HG03064 (cell line): ENCODE results near the gene SMIM44.
A peak's percentile ranks its signal among the peaks of the same experiment; 100 is the strongest.

Experiments
- ATAC-seq: cut with Tn5 transposase; IDR thresholded peaks from one replicate; pipeline ENCODE4 v1.9.1; 2021; ENCODE audit warnings: low read depth; ENCODE audit not compliant: unreplicated experiment

Gene SMIM44

DNA sequence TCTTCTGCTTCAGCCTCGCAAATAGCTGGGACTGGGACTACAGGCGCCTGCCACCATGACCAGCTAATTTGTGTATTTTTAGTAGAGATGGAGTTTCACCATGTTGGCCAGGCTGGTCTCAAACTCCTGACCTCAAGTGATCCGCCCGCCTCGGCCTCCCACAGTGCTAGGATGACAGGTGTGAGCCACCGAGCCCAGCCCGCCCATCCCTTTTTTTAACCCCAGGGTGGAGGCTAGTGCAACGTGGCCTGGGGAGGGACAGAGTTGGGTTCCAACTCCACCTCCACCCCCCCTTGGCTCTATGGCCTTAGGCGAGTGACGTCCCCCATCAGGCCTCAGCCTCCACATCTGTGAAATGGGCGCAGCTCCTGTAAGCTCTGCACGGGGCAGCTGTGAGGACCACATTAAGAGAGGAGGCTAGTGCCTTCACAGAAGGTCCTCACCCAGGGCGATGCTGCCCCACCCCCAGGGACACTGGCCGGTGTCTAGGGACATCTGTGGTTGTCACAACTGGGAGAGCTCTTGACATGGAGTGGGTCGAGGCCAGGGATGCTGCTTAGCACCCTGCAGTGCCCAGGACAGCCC lies 40.7 kb downstream of the SMIM44 start:
- ATAC-seq = no peak

GRCh38 chr19:3441986-3442329 lies 41.3 kb downstream of the SMIM44 start:
- ATAC-seq = no peak

DNA sequence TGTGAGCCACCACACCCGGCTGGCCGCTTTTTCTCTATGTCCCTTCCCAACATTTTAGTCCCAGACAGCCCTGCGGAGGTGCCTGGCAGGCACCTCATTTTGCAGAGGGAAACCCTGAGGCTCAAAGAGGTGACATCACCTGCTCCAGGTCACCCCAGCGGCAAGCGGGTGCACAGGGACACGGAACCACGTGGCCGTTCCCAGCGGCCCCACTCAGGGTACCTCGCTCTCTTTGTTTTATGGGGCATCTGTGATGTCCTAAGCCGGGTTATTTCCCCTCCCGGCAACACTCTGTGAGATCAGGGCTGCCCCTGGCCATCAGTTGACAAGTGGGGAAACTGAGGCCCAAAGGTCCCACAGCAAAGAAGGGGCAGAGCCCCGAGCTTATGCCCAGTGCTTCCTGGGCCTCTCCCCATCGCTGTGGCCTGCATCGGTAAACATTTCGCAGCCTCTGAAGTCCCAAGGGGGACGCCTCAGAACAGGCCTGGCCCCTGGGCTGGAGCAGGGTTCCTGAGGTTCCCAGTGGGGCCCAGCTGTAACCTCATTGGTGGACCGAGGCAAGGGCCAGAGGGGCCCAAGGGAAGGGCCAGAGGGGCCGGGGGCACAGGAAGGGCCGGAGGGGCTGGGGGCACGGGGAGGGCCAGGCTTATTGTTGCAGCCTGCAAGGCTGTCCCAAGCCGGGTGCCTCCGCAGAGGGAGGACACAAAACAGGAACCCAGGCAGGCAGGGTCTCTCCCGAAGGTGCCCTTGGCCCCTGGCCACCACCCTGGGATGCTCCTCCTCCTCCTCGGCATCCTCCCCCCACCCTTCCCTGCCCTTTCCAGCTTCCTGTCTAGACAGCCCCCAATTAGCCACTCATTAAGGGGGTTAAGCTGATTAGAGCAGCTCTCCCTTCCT lies 41.9 kb downstream of the SMIM44 start:
- no peak for ATAC-seq

DNA sequence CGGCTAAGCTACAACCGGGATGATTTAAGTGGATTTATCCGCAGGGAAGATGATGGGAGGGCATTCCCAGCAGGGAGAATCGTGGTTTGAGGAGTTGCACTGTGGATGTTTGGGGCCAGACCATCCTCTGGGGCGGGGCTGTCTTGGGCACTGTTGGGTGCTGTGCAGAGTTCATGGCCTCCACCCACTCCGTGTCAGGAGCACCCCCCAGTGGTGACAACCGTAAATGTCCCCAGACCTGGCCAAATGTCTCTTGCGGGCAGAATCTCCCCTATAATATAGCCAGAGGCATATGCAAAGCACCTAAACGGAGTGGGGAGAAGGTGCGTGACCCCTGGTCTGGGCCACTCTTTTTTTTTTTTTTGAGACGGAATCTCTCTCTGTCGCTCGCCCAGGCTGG lies 43.2 kb downstream of the SMIM44 start:
- no peak for ATAC-seq

DNA sequence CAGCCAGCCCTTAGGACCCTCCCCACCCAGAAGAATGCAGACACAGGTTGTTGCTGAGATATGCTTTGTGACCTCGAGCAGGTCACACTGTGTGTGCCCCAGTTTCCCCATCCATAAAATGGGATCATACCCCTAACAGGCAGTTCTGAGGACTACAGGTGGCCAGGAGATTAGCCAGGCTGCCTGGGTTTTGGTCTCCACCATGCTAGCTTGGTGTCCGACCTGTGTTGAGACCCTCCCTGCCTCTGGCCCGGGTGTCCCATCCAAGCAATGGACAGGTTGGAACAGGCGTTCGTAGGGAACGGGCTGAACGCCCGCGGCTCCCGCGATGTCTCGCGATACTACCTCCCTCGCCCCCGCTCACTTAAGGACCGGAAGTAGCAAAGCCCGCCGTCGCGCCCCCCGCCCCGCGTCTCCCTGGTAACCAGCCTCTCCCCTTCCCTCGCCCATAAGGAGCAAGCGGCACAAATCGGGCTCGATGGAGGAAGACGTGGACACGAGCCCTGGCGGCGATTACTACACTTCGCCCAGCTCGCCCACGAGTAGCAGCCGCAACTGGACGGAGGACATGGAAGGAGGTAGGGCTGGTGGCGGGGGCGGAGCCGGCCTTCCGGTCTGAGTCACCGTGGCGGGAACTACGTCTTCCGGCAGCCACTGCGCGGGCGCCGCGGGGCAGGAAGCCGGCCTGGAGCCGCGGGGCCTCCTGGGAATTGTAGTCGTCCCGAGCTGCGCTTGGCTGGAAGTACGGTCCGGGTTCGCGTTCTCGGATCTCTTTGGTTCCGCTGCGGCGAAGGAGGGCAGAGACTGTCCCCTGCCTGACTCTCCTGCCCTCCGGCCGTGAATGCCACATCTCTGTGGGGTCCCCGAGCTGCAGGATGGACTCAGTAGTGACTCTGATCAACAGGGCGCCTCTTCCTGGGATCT lies 48.3 kb downstream of the SMIM44 start:
- peak; percentile 65 for ATAC-seq

- ATAC-seq = no peak
Measured at GRCh38 chr19:3433805-3434540, 49.3 kb downstream of the SMIM44 start.

DNA sequence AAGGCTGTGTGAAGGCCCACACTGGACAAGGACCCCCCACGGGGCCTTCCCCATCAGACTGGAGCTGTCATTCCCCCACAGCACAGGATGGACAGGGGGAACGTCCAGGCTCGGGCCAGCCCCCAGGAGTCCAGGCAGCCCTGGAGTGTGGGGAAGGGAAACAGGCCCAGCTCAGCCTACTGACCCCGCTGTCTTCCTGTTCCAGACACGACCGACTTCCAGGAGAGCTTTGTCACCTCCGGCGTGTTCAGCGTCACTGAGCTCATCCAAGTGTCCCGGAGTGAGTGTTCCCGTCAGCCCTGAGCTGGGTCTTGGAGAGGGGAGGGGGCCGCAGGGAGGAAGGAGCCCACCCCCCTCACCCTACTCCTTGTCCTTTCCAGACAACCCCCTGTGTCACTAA lies 49.9 kb downstream of the SMIM44 start:
- no peak for ATAC-seq
